Choroid plexus epithelial cell (primary cell): Measurements from ENCODE around the gene SLC6A17.

Source experiments
- DNase-seq: peaks from one replicate; pipeline ENCODE4 v3.0.0-alpha.2; 2010; ENCODE audit warnings: low read depth
- H3K4me3 ChIP-seq: 2 replicates; pipeline ENCODE4 v1.5.1; 2011; ENCODE audit warnings: low read depth, mild to moderate bottlenecking, control low read depth, low read length, moderate library complexity
- CTCF ChIP-seq: conservative IDR thresholded peaks from 2 replicates; pipeline ENCODE4 v1.5.1; 2011; ENCODE audit warnings: low read depth, mild to moderate bottlenecking, control low read depth, inconsistent platforms, low read length, moderate library complexity

SLC6A17 gene

DNA sequence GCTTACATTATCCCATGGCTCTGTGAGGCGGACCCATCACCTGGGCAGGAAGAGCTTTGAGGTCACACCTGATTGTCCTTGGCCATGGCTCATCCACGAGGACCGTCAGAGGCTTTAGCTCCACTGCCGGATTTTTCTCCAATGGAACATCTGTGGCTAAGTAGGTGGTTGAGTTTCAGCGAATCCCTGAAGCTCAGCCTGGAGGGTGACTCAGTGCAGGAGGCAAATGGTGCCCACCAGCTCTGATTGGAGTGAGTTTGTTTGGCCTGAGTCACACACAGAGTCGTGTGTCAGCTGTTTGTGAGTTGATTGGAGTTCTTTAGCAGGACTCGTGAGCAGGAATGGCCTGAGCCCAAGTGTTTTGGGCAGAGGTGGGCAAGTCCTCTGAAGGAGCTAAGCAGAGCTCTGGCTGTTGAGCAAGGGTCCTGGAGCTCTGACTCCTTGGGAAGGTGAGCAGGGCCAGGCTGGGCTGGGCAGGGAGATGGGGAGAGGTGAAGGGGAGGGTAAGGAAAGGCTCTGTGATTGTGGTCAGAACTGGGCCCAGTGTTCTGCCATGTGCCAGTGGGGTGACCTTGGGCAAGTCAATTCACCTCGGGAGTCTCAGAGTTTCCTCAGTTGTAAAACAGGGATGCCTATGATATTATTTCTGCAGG, 2.0 kb downstream of the SLC6A17 start:
- TF ChIP-seq CTCF, result no peak
- DNase-seq, result peak; percentile 7
- no peak overlapping the region for H3K4me3 ChIP-seq

DNA sequence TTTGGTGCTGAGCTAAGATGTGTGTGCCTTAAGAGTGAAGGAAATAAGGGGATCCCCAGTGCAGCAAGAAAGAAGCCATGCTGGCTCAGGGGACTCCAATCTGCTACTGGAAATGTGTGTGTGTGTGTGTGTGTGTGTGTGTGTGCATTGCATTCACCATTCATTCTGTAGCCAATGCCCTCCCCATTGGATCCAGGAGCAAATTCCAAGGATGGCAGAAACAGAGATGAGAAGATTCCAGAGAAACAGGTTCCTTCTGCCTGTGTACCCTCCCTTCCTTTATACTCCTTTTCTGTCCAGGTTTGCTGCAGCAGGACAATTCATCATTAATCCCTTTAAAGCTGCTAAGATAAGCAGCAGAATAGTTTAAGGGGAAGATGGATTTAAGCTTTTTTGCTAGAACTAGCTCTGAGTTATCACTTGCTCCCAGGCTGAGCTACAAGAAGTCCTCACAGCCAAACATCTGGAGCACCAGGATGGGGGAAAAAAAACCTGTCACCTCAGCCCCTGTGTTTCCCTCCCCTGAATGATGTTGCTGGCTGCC, 3.2 kb downstream of the SLC6A17 start:
- no peak overlapping the region for H3K4me3 ChIP-seq
- DNase-seq, result no peak
- no peak for TF ChIP-seq CTCF

DNA sequence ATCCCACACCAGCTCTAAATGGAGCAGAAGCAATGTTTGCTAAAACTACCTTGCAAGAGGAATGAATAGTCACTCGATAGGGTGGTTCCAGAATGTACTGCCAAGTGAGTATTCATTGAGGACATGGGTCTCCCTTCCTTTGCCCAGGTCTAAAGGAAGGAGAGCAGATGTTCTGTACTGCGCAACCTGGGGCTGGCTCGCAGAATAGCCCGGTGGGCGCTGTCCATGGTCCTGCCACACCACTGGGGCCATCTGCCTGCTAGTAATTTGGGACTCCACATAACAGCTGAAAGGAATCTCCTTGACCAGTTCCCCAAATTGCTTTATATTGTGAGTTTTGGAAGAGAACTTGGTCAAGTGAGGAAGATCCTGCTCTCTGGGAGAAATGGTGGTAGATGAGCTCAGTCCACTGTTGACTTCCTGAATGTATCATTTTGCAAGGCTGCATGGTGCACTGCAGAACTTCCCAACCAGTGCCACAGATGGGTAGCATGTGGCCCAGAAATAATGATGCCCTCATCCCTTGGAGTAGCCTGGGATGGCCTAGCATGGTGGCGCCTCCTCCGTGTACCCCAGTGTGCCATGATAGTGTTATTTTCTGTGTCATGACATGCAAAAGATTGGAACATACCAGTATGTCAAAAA, 5.7 kb downstream of the SLC6A17 start:
- DNase-seq, result peak; percentile 74
- TF ChIP-seq CTCF, result no peak
- no peak overlapping the region for H3K4me3 ChIP-seq

GRCh38 chr1:110158261-110158660, 8.0 kb downstream of the SLC6A17 start:
- DNase-seq, result no peak
- H3K4me3 ChIP-seq, result no peak overlapping the region
- no peak for TF ChIP-seq CTCF

GRCh38 chr1:110159168-110159567, 8.9 kb downstream of the SLC6A17 start:
- no peak for TF ChIP-seq CTCF
- no peak for DNase-seq
- no peak overlapping the region for H3K4me3 ChIP-seq

DNA sequence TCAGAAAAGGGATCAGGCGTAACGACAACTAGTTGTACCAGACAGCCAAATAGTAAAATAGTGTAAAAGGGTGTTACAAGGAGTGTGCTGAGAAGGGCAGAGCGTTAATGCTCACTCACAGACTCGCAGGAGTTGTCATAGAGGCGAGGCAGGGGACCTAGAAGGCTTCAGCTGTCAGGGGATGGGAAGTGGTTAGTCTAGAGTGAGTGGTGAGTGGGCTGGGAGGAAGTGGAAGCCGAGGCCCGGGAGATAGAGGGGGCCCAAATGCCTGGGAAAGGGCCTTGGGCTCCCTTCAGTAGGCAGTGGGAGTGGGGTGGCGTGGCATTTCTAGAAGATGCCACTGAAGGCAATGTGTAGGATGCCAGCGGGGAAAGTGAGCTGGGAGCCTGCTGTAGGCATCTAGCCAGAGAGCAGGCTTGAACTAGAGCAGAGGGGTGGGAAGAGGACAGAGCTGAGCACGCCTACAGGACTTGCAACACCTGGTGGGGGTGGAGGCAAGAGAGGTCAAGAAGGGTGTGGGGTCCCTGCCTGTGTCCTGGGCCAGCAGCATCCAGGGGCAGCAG, 10.3 kb downstream of the SLC6A17 start:
- DNase-seq, result no peak
- H3K4me3 ChIP-seq, result no peak overlapping the region
- TF ChIP-seq CTCF, result no peak
